ENCODE data around the gene RXRA. TPM values are rescaled to one million over a fixed set of nuclear protein-coding genes. Genes with fewer than 3 reads are reported as not detected.

RXRA gene
- total RNA-seq, 1 donor from 2014 or later, result 33.4 TPM

DNA sequence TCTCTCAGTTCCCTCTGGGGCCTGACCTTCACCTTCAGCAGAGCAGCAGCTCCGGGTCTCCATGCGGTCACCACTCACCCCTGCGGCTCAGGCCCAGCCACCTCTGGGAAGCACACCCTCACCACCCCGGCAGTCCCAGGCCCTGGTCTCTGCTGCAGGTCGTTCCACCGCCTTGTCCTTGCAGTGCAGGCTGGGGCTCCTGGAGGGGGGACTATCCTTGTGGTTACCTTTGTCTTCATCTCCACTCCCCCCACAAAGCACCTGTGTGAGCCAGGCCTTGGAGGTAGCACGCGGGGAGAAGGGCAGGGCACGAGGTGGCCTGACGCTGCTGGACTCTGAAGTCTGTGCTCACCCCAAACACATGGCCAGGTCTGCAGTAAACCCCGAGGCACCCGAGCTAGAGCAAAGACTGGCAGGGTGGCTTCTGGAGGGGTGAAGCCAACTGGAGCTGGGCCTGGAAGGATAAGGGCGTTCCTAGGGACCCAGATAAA lies 33.2 kb upstream of the RXRA start:
- Histone ChIP-seq H3K4me2 (ENCODE audit: low read length) (no peak overlapping the region), H3K4me1 (ENCODE audit: insufficient read depth, low read length) (peaks cover 6% of the 10 kb centered on the region), H3K36me3 (ENCODE audit: insufficient read depth, low read length) (no peaks in the 10 kb centered on the region), H3K4me3 (ENCODE audit: insufficient read depth, low read depth, low read length) (no peak overlapping the region), H4K20me1 (ENCODE audit: insufficient read depth, low read length) (no peaks in the 10 kb centered on the region), H3K9me3 (ENCODE audit: insufficient read depth, low read depth, low read length) (no peaks in the 10 kb centered on the region), H3K79me2 (ENCODE audit: insufficient read depth, low read length) (no peaks in the 10 kb centered on the region), H3K9ac (ENCODE audit: low read length) (no peak overlapping the region), H3K27ac (ENCODE audit: low read depth, low read length) (no peak overlapping the region), H3K27me3 (ENCODE audit: insufficient read depth, low read length) (peaks cover 18% of the 10 kb centered on the region), H2AFZ (ENCODE audit: low read depth, low read length) (no peak overlapping the region)
- no peak for DNase-seq (ENCODE audit: low read depth)
- Mint-ChIP-seq H3K27ac (ENCODE audit: unreplicated experiment) (no peak overlapping the region), H3K27me3 (ENCODE audit: low read depth, unreplicated experiment) (peaks cover 30% of the 10 kb centered on the region), H3K4me1 (ENCODE audit: low read depth, unreplicated experiment) (no peaks in the 10 kb centered on the region), H3K4me3 (ENCODE audit: unreplicated experiment) (no peak overlapping the region), H3K9me3 (ENCODE audit: unreplicated experiment) (no peaks in the 10 kb centered on the region), H3K36me3 (ENCODE audit: low read depth, unreplicated experiment) (no peaks in the 10 kb centered on the region)
- FAIRE-seq, result no peak
- TF ChIP-seq CTCF (IDR thresholded peaks at IDR 0.05; ENCODE audit: insufficient read depth, low read depth, low read length) (no peak), EZH2 (IDR thresholded peaks at IDR 0.05; ENCODE audit: insufficient read depth, low read length) (no peak)

DNA sequence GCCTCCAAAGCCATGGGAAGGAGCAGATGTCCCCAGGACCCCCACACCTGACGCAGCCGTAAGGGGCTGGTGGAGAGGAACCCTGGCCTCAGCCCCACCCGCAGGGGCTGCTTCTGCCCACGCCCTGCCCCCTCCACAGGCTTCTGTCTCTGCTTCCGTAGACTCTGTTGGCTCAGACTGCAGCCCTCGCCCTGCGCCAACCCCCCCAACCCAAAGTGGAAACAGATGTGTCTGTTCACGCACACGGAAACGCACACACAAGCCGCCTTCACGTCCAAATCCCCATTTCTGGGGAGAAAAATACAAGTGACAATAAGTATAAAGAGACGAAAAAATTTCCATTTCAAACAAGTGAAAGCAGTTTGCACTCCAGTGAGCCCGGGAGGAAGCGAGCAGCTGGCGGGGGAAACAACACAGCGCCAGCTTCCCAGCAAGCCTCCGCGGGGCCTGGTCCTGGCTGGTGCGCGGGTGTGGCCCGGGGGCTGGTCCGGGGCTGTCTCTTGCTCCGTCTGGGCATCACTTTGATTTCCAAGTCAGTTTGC lies 32.6 kb upstream of the RXRA start:
- Mint-ChIP-seq H3K27me3 (ENCODE audit: low read depth, unreplicated experiment) (peaks cover 33% of the 10 kb centered on the region), H3K4me3 (ENCODE audit: unreplicated experiment) (no peak overlapping the region), H3K27ac (ENCODE audit: unreplicated experiment) (no peak overlapping the region), H3K36me3 (ENCODE audit: low read depth, unreplicated experiment) (no peaks in the 10 kb centered on the region), H3K4me1 (ENCODE audit: low read depth, unreplicated experiment) (no peaks in the 10 kb centered on the region), H3K9me3 (ENCODE audit: unreplicated experiment) (peaks cover 3% of the 10 kb centered on the region)
- H3K27ac ChIP-seq (ENCODE audit: low read depth, low read length), result no peak overlapping the region
- DNase-seq (ENCODE audit: low read depth), result no peak
- peaks cover 6% of the 10 kb centered on the region for H3K4me1 ChIP-seq (ENCODE audit: insufficient read depth, low read length)
- no peaks in the 10 kb centered on the region for H3K36me3 ChIP-seq (ENCODE audit: insufficient read depth, low read length)
- no peak for FAIRE-seq
- H4K20me1 ChIP-seq (ENCODE audit: insufficient read depth, low read length), result no peaks in the 10 kb centered on the region
- H2AFZ ChIP-seq (ENCODE audit: low read depth, low read length), result peak overlapping the region; percentile 66
- TF ChIP-seq CTCF (IDR thresholded peaks at IDR 0.05; ENCODE audit: insufficient read depth, low read depth, low read length) (no peak), EZH2 (IDR thresholded peaks at IDR 0.05; ENCODE audit: insufficient read depth, low read length) (no peak)
- no peaks in the 10 kb centered on the region for H3K79me2 ChIP-seq (ENCODE audit: insufficient read depth, low read length)
- no peak overlapping the region for H3K9ac ChIP-seq (ENCODE audit: low read length)
- H3K9me3 ChIP-seq (ENCODE audit: insufficient read depth, low read depth, low read length), result no peaks in the 10 kb centered on the region
- H3K27me3 ChIP-seq (ENCODE audit: insufficient read depth, low read length), result peaks cover 18% of the 10 kb centered on the region
- H3K4me2 ChIP-seq (ENCODE audit: low read length), result peak overlapping the region; percentile 53
- H3K4me3 ChIP-seq (ENCODE audit: insufficient read depth, low read depth, low read length), result no peak overlapping the region

All from astrocyte (in vitro differentiated cells and primary cell).